Measurements from ENCODE around the gene ADGRB3. TPM values are rescaled to one million over a fixed set of nuclear protein-coding genes. Genes with fewer than 3 reads are reported as not detected.
"Not testable (repeated sequence)": the region's sequence is repeated elsewhere in the genome, so short reads cannot be mapped to it uniquely, and the experiment has no call there.

ADGRB3 gene
- total RNA-seq, 2 experiments from 2014 or later: not detected

DNA sequence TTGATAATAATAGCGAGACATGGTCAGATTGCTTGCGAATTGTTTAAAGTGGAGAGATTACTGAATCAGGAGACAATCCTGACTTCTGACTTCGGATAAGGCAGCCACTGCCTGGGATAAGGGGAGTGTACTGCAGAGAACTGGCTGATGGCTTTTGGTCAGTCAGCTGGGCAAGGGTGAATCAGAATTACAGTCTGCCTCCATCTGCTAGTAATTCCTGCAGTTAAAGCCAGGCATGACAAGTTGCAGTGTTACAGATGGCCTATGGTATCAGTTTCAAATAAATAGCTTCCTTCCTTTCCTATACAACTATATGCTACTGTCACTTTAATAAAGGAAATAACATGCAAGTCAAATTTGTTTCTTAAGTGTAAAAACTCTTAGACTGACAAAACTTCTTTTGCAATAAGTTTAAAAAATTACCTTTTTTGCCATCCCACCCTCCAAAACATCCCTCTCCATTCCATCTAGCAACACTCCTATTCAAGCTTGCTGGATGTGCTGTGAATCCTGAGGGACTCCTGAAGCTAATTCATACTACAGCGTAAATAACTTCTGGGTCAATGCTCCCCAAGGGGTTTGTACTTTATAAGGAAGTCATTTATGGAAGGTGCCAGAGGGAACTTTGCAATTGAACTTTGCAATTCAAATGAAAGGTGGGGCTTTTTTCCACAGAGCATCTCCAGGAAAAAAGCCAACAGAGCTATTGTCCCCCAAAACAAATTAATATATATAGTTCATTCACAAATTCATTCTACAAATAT, 245.2 kb downstream of the ADGRB3 start:
- Mint-ChIP-seq H3K27ac (no peak overlapping the region), H3K36me3 (ENCODE audit: low read depth) (no peaks in the 10 kb centered on the region), H3K9me3 (ENCODE audit: insufficient read depth) (no peaks in the 10 kb centered on the region), H3K27me3 (ENCODE audit: low read depth) (no peaks in the 10 kb centered on the region), H3K4me1 (ENCODE audit: low read depth) (no peaks in the 10 kb centered on the region), H3K4me3 (no peak overlapping the region)
- POLR2A ChIA-PET: no interaction called here
- DNase-seq: no peak
- ATAC-seq: no peak
- CTCF ChIA-PET: no interaction called here

DNA sequence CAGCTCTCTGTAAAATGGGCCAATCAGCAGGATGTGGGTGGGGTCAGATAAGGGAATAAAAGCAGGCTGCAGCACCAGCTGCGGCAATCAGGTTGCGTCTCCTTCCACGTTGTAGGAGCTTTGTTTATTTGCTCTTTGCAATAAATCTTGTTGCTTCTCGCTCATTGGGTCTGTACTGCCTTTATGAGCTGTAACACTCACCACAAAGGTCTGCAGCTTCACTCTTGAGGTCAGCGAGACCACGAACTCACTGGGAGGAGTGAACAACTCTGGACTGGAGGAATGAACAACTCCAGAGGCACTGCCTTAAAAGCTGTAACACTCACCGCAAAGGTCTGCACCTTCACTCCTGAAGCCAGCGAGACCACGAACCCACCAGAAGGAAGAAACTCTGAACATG, 248.2 kb downstream of the ADGRB3 start:
- not testable (repeated sequence) for DNase-seq, H3K27ac Mint-ChIP-seq

DNA sequence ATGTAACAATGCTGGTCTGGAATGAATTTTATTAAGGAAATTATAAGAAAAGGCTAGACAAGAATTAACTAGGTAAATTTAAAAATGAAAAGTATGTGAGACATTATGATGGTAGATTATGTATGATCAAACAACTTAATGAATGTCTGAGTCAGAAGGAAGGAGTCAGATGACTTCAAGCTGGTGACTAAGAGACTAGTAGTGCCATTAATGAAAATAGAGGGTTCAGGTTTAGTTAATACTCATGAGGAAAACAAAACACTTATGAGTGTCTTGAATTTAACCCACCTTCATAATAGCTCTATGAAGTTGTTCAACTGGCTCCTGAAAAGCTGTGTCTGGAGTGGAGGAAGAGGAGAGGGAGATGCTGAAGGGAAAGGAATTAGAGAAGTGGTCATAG, 256.3 kb downstream of the ADGRB3 start:
- no peak for DNase-seq
- Mint-ChIP-seq H3K9me3 (ENCODE audit: insufficient read depth) (no peaks in the 10 kb centered on the region), H3K4me1 (ENCODE audit: low read depth) (no peaks in the 10 kb centered on the region), H3K27ac (no peak overlapping the region), H3K27me3 (ENCODE audit: low read depth) (no peaks in the 10 kb centered on the region), H3K36me3 (ENCODE audit: low read depth) (no peaks in the 10 kb centered on the region), H3K4me3 (no peak overlapping the region)
- no peak for ATAC-seq
- CTCF ChIA-PET: no interaction called here
- POLR2A ChIA-PET: no interaction called here

More for the DNA sequence above, 248.2 kb downstream of the ADGRB3 start:
- H3K9me3 Mint-ChIP-seq (ENCODE audit: insufficient read depth); POLR2A ChIA-PET; H3K27me3 Mint-ChIP-seq (ENCODE audit: low read depth); H3K4me3 Mint-ChIP-seq; CTCF ChIA-PET; ATAC-seq; H3K36me3 Mint-ChIP-seq (ENCODE audit: low read depth); H3K4me1 Mint-ChIP-seq (ENCODE audit: low read depth): not testable (repeated sequence)

DNA sequence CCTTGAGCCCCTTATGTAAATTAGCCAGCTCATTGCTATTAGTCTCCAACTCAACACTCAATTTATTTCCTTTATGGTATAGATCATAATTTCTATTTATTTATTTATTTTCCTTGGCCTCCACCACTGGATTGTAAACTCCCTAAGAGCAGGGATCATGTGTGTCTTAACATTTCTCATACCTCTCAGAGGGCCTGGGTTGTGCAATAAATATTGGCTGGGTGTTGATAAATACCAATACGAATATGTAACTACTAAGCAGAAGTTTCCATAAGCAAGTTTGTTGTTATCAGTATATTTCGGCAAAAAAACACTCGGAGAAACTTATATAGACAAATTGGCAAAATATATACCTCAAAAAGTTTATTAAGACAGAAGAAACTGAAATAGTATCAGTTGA, 257.4 kb downstream of the ADGRB3 start:
- Mint-ChIP-seq H3K36me3 (ENCODE audit: low read depth) (no peaks in the 10 kb centered on the region), H3K27ac (no peak overlapping the region), H3K4me3 (no peak overlapping the region), H3K9me3 (ENCODE audit: insufficient read depth) (no peaks in the 10 kb centered on the region), H3K27me3 (ENCODE audit: low read depth) (no peaks in the 10 kb centered on the region), H3K4me1 (ENCODE audit: low read depth) (no peaks in the 10 kb centered on the region)
- no peak for ATAC-seq
- CTCF ChIA-PET: no interaction called here
- POLR2A ChIA-PET: no interaction called here
- no peak for DNase-seq

DNA sequence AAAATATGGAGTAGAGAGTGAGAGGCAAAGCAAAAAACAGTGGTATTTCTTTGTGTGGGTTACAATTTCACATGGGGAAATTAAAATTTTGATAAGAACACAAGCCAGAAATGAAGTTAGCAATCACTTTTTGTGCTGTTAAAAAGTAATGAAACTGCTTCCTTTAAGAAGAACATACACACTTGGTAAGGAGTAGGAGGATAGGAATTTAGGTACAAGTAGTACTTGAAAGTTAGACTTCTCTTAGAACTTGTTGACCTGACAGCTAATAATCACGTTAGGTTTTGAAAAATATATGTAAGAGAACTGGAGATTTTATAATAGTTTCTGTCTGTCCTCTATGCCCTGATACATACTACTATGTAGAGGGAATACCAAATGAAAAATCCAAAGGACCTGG, 260.8 kb downstream of the ADGRB3 start:
- no peak for DNase-seq
- ATAC-seq: no peak
- ChIA-PET CTCF (no interaction called here), POLR2A (no interaction called here)
- Mint-ChIP-seq H3K27me3 (ENCODE audit: low read depth) (no peaks in the 10 kb centered on the region), H3K36me3 (ENCODE audit: low read depth) (no peaks in the 10 kb centered on the region), H3K4me1 (ENCODE audit: low read depth) (no peaks in the 10 kb centered on the region), H3K4me3 (no peak overlapping the region), H3K27ac (no peak overlapping the region), H3K9me3 (ENCODE audit: insufficient read depth) (no peaks in the 10 kb centered on the region)

GRCh38 chr6:68901044-68901443, 266.0 kb downstream of the ADGRB3 start:
- Mint-ChIP-seq H3K27me3 (ENCODE audit: low read depth) (no peaks in the 10 kb centered on the region), H3K4me3 (no peak overlapping the region), H3K4me1 (ENCODE audit: low read depth) (no peaks in the 10 kb centered on the region), H3K9me3 (ENCODE audit: insufficient read depth) (no peaks in the 10 kb centered on the region), H3K36me3 (ENCODE audit: low read depth) (no peaks in the 10 kb centered on the region), H3K27ac (no peak overlapping the region)
- no peak for DNase-seq
- POLR2A ChIA-PET: no interaction called here
- ATAC-seq: no peak
- CTCF ChIA-PET: no interaction called here

DNA sequence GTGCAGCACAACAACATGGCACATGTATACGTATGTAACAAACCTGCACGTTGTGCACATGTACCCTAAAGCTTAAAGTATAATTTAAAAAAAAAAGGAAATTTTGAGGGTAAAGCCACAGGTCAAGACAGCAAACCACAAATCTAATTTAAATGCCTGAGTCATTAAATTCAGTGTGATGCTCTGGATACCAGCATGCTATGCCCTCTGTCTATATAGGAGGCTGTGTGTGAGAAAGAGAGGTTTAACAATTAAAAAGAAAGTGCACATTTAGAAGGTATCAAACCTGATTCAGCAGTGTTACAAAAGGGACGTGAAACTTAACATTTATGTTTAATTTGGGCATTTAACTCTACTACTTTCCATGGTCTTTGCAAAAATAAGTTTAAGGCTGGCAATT, 276.3 kb downstream of the ADGRB3 start:
- no peaks in the 10 kb centered on the region for H3K9me3 Mint-ChIP-seq (ENCODE audit: insufficient read depth)
- H3K36me3 Mint-ChIP-seq (ENCODE audit: low read depth): no peaks in the 10 kb centered on the region
- no peaks in the 10 kb centered on the region for H3K27me3 Mint-ChIP-seq (ENCODE audit: low read depth)
- no peaks in the 10 kb centered on the region for H3K4me1 Mint-ChIP-seq (ENCODE audit: low read depth)
- no peak for DNase-seq
- no peak for ATAC-seq
- H3K27ac Mint-ChIP-seq: no peak overlapping the region
- ChIA-PET CTCF (no interaction called here), POLR2A (no interaction called here)
- no peak overlapping the region for H3K4me3 Mint-ChIP-seq

DNA sequence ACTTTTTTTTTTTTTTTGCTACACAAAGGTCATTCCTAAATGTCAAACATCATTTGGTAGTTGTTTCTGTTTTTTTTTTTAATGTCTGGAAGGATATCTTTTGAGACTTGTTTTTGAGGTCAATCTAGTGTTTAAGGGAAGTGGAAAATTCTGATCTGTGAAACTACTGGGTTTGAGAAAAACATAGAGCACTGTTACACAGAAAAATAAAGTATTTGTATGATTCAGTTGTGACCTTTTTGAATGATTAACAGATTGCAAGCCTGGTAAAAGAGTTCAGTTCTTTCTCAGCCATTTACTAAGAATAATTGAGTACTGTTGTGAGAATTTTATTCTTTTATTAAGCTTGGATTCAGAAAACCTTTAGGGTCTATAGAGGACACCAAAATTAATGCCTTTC, 276.7 kb downstream of the ADGRB3 start:
- POLR2A ChIA-PET: no interaction called here
- H3K4me3 Mint-ChIP-seq: no peak overlapping the region
- H3K4me1 Mint-ChIP-seq (ENCODE audit: low read depth): no peaks in the 10 kb centered on the region
- CTCF ChIA-PET: no interaction called here
- ATAC-seq (no peak), DNase-seq (no peak)
- no peaks in the 10 kb centered on the region for H3K36me3 Mint-ChIP-seq (ENCODE audit: low read depth)
- no peaks in the 10 kb centered on the region for H3K27me3 Mint-ChIP-seq (ENCODE audit: low read depth)
- no peaks in the 10 kb centered on the region for H3K9me3 Mint-ChIP-seq (ENCODE audit: insufficient read depth)
- H3K27ac Mint-ChIP-seq: no peak overlapping the region

DNA sequence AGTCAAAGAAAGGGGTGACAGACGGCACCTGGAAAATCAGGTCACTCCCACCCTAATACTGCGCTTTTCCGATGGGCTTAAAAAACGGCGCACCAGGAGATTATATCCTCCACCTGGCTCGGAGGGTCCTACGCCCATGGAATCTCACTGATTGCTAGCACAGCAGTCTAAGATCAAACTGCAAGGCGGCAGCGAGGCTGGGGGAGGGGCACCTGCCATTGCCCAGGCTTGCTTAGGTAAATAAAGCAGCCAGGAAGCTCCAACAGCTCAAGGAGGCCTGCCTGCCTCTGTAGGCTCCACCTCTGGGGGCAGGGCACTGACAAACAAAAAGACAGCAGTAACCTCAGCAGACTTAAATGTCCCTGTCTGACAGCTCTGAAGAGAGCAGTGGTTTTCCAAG, 277.7 kb downstream of the ADGRB3 start:
- H3K9me3 Mint-ChIP-seq (ENCODE audit: insufficient read depth); CTCF ChIA-PET; ATAC-seq; H3K4me3 Mint-ChIP-seq; H3K36me3 Mint-ChIP-seq (ENCODE audit: low read depth); H3K27me3 Mint-ChIP-seq (ENCODE audit: low read depth); H3K4me1 Mint-ChIP-seq (ENCODE audit: low read depth); H3K27ac Mint-ChIP-seq; DNase-seq; POLR2A ChIA-PET: not testable (repeated sequence)

GRCh38 chr6:68915586-68915985, 280.5 kb downstream of the ADGRB3 start:
- ChIA-PET CTCF (no interaction called here), POLR2A (no interaction called here)
- Mint-ChIP-seq H3K4me1 (ENCODE audit: low read depth) (no peaks in the 10 kb centered on the region), H3K9me3 (ENCODE audit: insufficient read depth) (no peaks in the 10 kb centered on the region), H3K4me3 (no peak overlapping the region), H3K27ac (no peak overlapping the region), H3K36me3 (ENCODE audit: low read depth) (no peaks in the 10 kb centered on the region), H3K27me3 (ENCODE audit: low read depth) (no peaks in the 10 kb centered on the region)
- DNase-seq (no peak), ATAC-seq (no peak)

DNA sequence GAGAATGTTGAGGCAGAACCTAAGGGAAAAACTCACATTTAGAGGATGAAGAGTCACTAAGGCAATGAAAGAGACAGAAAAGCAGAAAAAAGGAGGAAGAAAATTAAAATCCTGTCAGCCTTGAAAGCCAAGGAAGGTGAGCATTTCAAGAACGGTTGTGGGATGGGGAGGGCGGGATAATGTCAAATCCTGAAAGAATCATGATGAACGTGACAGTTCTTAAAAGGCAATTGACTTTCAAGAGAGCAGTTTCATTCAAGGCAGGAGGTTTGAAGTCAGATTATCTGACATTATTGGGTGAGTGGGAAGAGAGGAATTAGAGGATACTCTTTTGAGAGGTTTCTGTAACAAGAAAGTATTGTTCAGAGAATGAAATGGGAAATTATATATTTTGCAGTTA, 284.5 kb downstream of the ADGRB3 start:
- Mint-ChIP-seq H3K4me3 (no peak overlapping the region), H3K27ac (no peak overlapping the region), H3K27me3 (ENCODE audit: low read depth) (no peaks in the 10 kb centered on the region), H3K36me3 (ENCODE audit: low read depth) (no peaks in the 10 kb centered on the region), H3K4me1 (ENCODE audit: low read depth) (no peaks in the 10 kb centered on the region), H3K9me3 (ENCODE audit: insufficient read depth) (no peaks in the 10 kb centered on the region)
- POLR2A ChIA-PET: no interaction called here
- ATAC-seq: no peak
- CTCF ChIA-PET: no interaction called here
- no peak for DNase-seq

DNA sequence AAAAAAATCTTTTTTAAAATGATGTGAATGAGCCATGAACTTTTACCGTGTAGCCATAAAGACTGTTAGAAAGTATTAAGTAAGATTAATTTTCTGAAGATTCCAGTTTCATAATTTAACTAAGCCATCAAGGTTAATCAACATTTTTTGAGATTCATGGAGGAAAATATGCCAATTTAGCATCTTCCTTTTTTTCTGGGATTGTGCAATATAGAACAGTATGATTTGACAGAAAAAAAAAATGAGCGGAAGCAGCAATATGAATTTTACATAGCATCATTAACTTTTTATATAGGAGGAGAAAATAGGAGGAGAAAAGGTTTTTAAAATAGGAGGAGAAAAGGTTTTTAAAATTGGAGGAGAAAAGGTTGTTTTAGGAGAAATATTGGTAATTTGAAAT, 306.3 kb downstream of the ADGRB3 start:
- no peaks in the 10 kb centered on the region for H3K27me3 Mint-ChIP-seq (ENCODE audit: low read depth)
- DNase-seq (no peak), ATAC-seq (no peak)
- no peaks in the 10 kb centered on the region for H3K36me3 Mint-ChIP-seq (ENCODE audit: low read depth)
- H3K4me1 Mint-ChIP-seq (ENCODE audit: low read depth): no peaks in the 10 kb centered on the region
- no peaks in the 10 kb centered on the region for H3K9me3 Mint-ChIP-seq (ENCODE audit: insufficient read depth)
- POLR2A ChIA-PET: no interaction called here
- no peak overlapping the region for H3K4me3 Mint-ChIP-seq
- H3K27ac Mint-ChIP-seq: no peak overlapping the region
- CTCF ChIA-PET: no interaction called here

GRCh38 chr6:68947721-68948120, 312.6 kb downstream of the ADGRB3 start:
- no peak overlapping the region for H3K4me3 Mint-ChIP-seq
- no peaks in the 10 kb centered on the region for H3K9me3 Mint-ChIP-seq (ENCODE audit: insufficient read depth)
- ATAC-seq: no peak
- H3K27ac Mint-ChIP-seq: no peak overlapping the region
- no peak for DNase-seq
- H3K36me3 Mint-ChIP-seq (ENCODE audit: low read depth): no peaks in the 10 kb centered on the region
- H3K27me3 Mint-ChIP-seq (ENCODE audit: low read depth): no peaks in the 10 kb centered on the region
- POLR2A ChIA-PET: no interaction called here
- H3K4me1 Mint-ChIP-seq (ENCODE audit: low read depth): no peaks in the 10 kb centered on the region
- CTCF ChIA-PET: no interaction called here

Measured in activated CD8-positive, alpha-beta T cell treated with anti-CD3 and anti-CD28 coated beads, Interleukin-2, amount 10 ng/mL, durations not matched to agents 7 days and 5 days (primary cell).